Upper lobe of left lung (tissue), 6 donors: ENCODE data around the gene CHCHD3. TPM values are rescaled to one million over a fixed set of nuclear protein-coding genes. Genes with fewer than 3 reads are reported as not detected.

Source experiments
- ATAC-seq, 2 donors: fragments of 200-7000 bp; cut with Tn5 transposase; one replicate each; pipeline ENCODE4 v1.9.1; 2022; ENCODE audit warnings: mild to moderate bottlenecking in 2 of 2, moderate library complexity in 2 of 2; ENCODE audit not compliant: low FRiP score in 2 of 2
- DNase-seq, 2 donors: peaks; one replicate each; pipeline ENCODE4 v3.0.0-alpha.2; 2019 to 2020
- H3K27ac ChIP-seq, 4 donors: fragments of 200-600 bp; sonication (generic); one replicate each; pipeline ENCODE4 v1.5.1; 2016 to 2019
- H3K27me3 ChIP-seq, 4 donors: fragments of 200-600 bp; sonication (generic); one replicate each; pipeline ENCODE4 v1.5.1; 2017 to 2019
- H3K36me3 ChIP-seq, 4 donors: fragments of 200-600 bp; sonication (generic); one replicate each; pipeline ENCODE4 v1.5.1; 2016 to 2019
- H3K4me1 ChIP-seq, 4 donors: fragments of 200-600 bp; sonication (generic); one replicate each; pipeline ENCODE4 v1.5.1; 2018 to 2019
- H3K4me3 ChIP-seq, 4 donors: fragments of 200-600 bp; sonication (generic); one replicate each; pipeline ENCODE4 v1.5.1; 2017 to 2019; ENCODE audit warnings: mild to moderate bottlenecking in 2 of 4, moderate library complexity in 1 of 4
- H3K9me3 ChIP-seq, 4 donors: fragments of 200-600 bp; sonication (generic); one replicate each; pipeline ENCODE4 v1.5.1; 2018 to 2019
- EP300 ChIP-seq, 4 donors: sonication (generic); formaldehyde crosslinking; IDR thresholded peaks; one replicate each; pipeline ENCODE4 v1.5.1; 2017; ENCODE audit warnings: antibody characterized with exemption in 4 of 4, control low read depth in 2 of 4
- POLR2A ChIP-seq, 4 donors: fragments of 450-650 bp; IDR thresholded peaks; one replicate each; pipeline ENCODE4 v1.5.1; 2016 to 2017; ENCODE audit warnings: antibody characterized with exemption in 4 of 4, mild to moderate bottlenecking in 2 of 4
- POLR2AphosphoS5 ChIP-seq, 2 donors: sonication (generic); formaldehyde crosslinking; IDR thresholded peaks; one replicate each; pipeline ENCODE4 v1.5.1; 2017; ENCODE audit warnings: antibody characterized with exemption in 2 of 2
- WGBS, 2 donors: methylation state at CpG; one replicate each; pipeline ENCODE4 v1.1.5; 2017 to 2018; 5-methylcytosine and 5-hydroxymethylcytosine counted together
- total RNA-seq, 6 donors: library from RNA; depleted of rRNA in 4 of 6; stranded (reverse); fragments of >200 nt in 4 of 6; gene quantifications; one replicate each; pipeline versions ENCODE4 v1.1.0 to v1.2.1, GENCODE V29; 2016 to 2021
- TF ChIP-seq, protein P1 (sequence below), 6 experiments: fragments of 450-650 bp in 4 of 6; fragments of 200-600 bp in 2 of 6; sonication (generic) in 2 of 6; IDR thresholded peaks; one replicate each; pipeline ENCODE4 v1.5.1; 2016 to 2019; ENCODE audit warnings: antibody characterized with exemption in 6 of 6
- donor health status: DM: no; HTN: no; CAD: no; lungs with moderate emphysema.
- donor health status: DM: no; HTN: yes; CAD: no; lungs with severe emphysema.

CHCHD3 gene
- total RNA-seq, 6 donors from 2014 or later: 42.6 to 54.5 (median 48.6) TPM

DNA sequence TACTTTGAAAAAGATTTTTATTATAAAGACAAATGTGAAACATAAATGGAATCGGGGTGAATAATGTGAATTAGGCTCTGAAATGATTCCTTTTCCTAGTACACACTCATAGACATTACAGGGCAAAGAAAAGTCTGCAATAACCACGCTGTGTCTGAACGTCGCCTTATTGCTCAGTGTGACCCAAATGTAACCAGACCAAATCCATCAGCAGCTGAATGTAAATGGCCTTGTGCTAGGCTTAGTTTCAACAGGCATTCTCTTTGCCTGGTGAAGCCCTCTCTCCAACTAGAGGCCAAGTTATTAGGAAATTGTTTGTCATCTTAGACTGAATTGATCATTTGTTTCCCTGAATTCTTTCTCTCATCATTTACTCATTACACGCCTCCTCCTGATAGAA, 225.5 kb downstream of the CHCHD3 start:
- ATAC-seq: no peak
- WGBS, 2 donors: 93 to 98% methylated on average over 5 of the region's 5 CpGs

DNA sequence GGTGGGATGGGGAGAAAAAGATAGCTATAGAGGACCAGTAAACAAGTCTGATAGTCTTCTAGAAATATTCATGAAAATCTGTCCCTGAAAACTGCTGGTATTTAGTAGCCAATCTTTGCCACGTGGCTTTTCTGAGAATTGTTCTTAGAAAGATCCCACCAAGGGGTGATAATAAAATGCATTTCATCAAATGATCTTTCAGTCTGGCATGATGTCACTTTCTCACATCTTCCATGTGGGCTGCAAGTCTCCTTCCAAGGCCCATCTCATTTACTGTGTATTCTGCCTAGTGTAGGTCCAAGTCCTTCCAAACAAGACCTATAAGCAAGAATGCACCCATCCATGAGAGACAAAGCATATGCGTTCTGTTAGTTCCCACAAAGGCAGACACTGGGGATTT, 226.0 kb downstream of the CHCHD3 start:
- TF ChIP-seq POLR2AphosphoS5 (IDR thresholded peaks at IDR 0.05) (no peak), EP300 (IDR thresholded peaks at IDR 0.05) (no peak), POLR2A (IDR thresholded peaks at IDR 0.05) (no peak)
- TF ChIP-seq, protein P1, sequence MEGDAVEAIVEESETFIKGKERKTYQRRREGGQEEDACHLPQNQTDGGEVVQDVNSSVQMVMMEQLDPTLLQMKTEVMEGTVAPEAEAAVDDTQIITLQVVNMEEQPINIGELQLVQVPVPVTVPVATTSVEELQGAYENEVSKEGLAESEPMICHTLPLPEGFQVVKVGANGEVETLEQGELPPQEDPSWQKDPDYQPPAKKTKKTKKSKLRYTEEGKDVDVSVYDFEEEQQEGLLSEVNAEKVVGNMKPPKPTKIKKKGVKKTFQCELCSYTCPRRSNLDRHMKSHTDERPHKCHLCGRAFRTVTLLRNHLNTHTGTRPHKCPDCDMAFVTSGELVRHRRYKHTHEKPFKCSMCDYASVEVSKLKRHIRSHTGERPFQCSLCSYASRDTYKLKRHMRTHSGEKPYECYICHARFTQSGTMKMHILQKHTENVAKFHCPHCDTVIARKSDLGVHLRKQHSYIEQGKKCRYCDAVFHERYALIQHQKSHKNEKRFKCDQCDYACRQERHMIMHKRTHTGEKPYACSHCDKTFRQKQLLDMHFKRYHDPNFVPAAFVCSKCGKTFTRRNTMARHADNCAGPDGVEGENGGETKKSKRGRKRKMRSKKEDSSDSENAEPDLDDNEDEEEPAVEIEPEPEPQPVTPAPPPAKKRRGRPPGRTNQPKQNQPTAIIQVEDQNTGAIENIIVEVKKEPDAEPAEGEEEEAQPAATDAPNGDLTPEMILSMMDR (IDR thresholded peaks at IDR 0.05): no peak
- DNase-seq (no peak), ATAC-seq (no peak)
- no peak overlapping the region for H3K27ac ChIP-seq
- H3K4me3 ChIP-seq: no peak overlapping the region
- H3K9me3 ChIP-seq: no peaks in the 10 kb centered on the region
- no peaks in the 10 kb centered on the region for H3K4me1 ChIP-seq
- WGBS, 2 donors: 94 to 97% methylated on average over 2 of the region's 2 CpGs
- no peaks in the 10 kb centered on the region for H3K36me3 ChIP-seq
- no peaks in the 10 kb centered on the region for H3K27me3 ChIP-seq

More for the DNA sequence above, 225.5 kb downstream of the CHCHD3 start:
- Histone ChIP-seq H3K4me3 (no peak overlapping the region), H3K4me1 (no peaks in the 10 kb centered on the region), H3K27ac (no peak overlapping the region), H3K27me3 (no peaks in the 10 kb centered on the region), H3K36me3 (no peaks in the 10 kb centered on the region), H3K9me3 (no peaks in the 10 kb centered on the region)
- TF ChIP-seq EP300 (IDR thresholded peaks at IDR 0.05) (no peak), POLR2A (IDR thresholded peaks at IDR 0.05) (no peak), POLR2AphosphoS5 (IDR thresholded peaks at IDR 0.05) (no peak)
- TF ChIP-seq, protein P1 (IDR thresholded peaks at IDR 0.05): no peak
- DNase-seq: no peak

DNA sequence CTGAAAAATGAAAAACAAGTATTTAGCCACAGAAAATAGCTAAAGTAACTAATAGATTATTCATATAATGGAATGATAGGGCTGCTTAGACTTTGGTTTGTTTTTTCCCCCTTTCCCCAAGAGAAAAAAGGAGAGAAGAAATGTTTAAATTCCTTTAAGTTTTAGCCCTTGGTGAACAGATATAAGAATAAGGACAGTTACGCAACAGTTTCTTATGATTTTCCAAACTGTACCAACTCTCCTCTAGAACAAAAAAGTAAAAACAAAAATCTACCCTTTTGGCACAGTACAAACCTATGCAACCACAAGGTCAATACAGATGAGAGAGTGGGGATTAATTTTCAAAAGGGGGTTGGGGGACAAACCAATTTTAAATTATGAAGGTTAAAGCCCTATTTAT, 227.7 kb downstream of the CHCHD3 start:
- Histone ChIP-seq H3K36me3 (no peaks in the 10 kb centered on the region), H3K27ac (no peak overlapping the region), H3K27me3 (no peaks in the 10 kb centered on the region), H3K4me3 (no peak overlapping the region), H3K4me1 (no peaks in the 10 kb centered on the region), H3K9me3 (no peaks in the 10 kb centered on the region)
- TF ChIP-seq POLR2AphosphoS5 (IDR thresholded peaks at IDR 0.05) (no peak), EP300 (IDR thresholded peaks at IDR 0.05) (no peak), POLR2A (IDR thresholded peaks at IDR 0.05) (no peak)
- TF ChIP-seq, protein P1 (IDR thresholded peaks at IDR 0.05): no peak
- no peak for ATAC-seq
- no peak for DNase-seq
- 97 to 100% methylated on average over 1 of the region's 1 CpG for WGBS, 2 donors

DNA sequence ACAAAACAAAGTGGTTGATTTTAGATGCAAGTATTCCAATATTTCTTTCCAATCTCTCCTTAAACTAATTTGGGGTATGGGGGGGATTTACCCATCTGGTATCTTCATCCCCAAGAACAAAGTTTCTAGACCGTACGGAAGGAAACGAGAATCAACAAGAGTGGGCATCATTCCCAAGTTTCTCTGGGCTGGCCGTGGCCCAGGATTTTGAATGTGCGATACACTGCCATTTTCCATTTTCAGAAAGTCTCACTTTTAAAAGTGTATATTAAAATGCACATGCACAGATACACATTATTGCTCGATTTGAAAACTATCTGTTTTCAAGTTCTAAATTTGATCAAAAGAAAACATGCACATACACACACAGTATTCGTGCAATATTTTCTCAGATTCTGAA, 234.5 kb downstream of the CHCHD3 start:
- 95 to 97% methylated on average over 7 of the region's 7 CpGs for WGBS, 2 donors
- Histone ChIP-seq H3K4me3 (no peak overlapping the region), H3K36me3 (no peaks in the 10 kb centered on the region), H3K27me3 (no peaks in the 10 kb centered on the region), H3K9me3 (no peaks in the 10 kb centered on the region), H3K27ac (no peak overlapping the region), H3K4me1 (no peaks in the 10 kb centered on the region)
- ATAC-seq (no peak), DNase-seq (no peak)
- TF ChIP-seq POLR2AphosphoS5 (IDR thresholded peaks at IDR 0.05) (no peak), EP300 (IDR thresholded peaks at IDR 0.05) (no peak), POLR2A (IDR thresholded peaks at IDR 0.05) (no peak)
- TF ChIP-seq, protein P1 (IDR thresholded peaks at IDR 0.05): no peak

DNA sequence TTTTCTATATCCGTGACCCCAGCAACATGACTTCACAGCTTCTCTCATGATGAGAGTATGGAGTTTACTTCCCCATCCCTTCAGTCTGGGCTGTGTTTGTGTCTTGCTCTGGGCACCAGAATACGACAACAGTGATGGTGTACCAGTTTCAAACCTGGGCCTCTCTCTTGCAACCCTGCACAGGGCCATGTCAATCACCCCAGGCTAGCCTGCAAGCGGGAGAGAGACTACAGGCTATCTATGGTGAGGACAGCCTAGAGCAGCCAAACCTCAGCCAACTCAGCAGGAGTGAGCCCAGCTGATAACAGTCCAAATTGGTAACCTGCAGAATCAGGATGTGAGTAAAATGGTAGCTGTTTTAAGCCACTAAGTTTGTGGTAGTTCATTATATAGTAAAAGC, 235.8 kb downstream of the CHCHD3 start:
- no peak overlapping the region for H3K27ac ChIP-seq
- H3K36me3 ChIP-seq: no peaks in the 10 kb centered on the region
- 91 to 98% methylated on average over 3 of the region's 3 CpGs for WGBS, 2 donors
- ATAC-seq (no peak), DNase-seq (no peak)
- H3K4me1 ChIP-seq: no peaks in the 10 kb centered on the region
- H3K9me3 ChIP-seq: no peaks in the 10 kb centered on the region
- TF ChIP-seq, protein P1 (IDR thresholded peaks at IDR 0.05): no peak
- TF ChIP-seq POLR2AphosphoS5 (IDR thresholded peaks at IDR 0.05) (no peak), EP300 (IDR thresholded peaks at IDR 0.05) (no peak), POLR2A (IDR thresholded peaks at IDR 0.05) (no peak)
- H3K4me3 ChIP-seq: no peak overlapping the region
- H3K27me3 ChIP-seq: no peaks in the 10 kb centered on the region
